ENCODE measurements around the gene KIF22.

DNA sequence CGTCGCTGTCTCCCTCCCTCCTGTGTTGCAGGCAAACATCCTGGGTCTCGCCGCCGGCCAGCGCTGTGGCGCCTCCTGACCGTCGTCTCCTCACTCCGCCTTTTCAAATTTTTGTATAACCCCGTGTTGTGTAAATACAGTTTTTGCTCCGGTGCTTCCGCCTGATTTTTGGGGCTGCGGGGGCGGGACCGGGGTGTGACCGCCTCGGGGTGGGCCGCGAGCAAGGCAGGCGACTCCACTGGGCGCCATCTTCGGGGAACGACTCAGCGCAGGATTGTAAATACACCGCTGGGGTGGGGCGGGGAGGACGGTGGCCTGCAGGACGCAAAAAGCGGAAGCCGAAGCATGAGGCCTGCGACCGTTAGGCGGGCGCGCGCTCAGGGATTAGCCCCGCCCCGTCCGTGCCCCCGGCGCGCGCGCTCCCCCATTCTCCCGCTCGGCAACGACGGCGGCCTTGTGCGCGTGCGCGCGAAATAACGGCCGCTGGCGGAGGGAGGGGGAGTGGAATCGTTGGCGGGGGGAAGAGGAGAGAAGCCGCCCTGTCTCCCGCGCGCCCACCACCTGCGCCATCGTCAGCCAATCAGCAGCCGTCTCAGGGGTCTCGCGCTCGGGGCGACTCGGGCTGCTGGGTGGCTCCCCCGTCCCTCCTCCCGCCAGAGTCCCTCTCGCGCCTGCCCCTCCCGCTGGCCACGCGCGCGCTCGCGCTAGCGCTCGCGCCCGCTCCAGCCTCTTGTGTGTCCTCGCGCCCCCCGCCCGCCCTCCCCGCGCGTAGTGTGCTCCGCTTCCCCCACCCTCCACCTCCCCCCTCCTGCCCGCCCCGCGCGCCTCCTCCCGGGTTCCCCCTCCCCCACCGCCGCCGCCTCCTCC is 14.9 kb downstream of the KIF22 start:
- TF ChIP-seq, protein P1, sequence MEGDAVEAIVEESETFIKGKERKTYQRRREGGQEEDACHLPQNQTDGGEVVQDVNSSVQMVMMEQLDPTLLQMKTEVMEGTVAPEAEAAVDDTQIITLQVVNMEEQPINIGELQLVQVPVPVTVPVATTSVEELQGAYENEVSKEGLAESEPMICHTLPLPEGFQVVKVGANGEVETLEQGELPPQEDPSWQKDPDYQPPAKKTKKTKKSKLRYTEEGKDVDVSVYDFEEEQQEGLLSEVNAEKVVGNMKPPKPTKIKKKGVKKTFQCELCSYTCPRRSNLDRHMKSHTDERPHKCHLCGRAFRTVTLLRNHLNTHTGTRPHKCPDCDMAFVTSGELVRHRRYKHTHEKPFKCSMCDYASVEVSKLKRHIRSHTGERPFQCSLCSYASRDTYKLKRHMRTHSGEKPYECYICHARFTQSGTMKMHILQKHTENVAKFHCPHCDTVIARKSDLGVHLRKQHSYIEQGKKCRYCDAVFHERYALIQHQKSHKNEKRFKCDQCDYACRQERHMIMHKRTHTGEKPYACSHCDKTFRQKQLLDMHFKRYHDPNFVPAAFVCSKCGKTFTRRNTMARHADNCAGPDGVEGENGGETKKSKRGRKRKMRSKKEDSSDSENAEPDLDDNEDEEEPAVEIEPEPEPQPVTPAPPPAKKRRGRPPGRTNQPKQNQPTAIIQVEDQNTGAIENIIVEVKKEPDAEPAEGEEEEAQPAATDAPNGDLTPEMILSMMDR (IDR thresholded peaks at IDR 0.05; ENCODE audit: insufficient read depth, low read depth, low read length): no peak
- TF ChIP-seq EZH2 (IDR thresholded peaks at IDR 0.05; ENCODE audit: insufficient read depth, low read length): no peak

All from astrocyte (in vitro differentiated cells and primary cell).